CD4-positive, alpha-beta T cell treated with Interleukin-15 for 4 hours (primary cell): ENCODE data around the gene PDIA2.

Source experiments
- DNase-seq: peaks from one replicate; pipeline ENCODE4 v3.0.0-alpha.2; 2020; ENCODE audit warnings: low spot score

PDIA2 gene

DNA sequence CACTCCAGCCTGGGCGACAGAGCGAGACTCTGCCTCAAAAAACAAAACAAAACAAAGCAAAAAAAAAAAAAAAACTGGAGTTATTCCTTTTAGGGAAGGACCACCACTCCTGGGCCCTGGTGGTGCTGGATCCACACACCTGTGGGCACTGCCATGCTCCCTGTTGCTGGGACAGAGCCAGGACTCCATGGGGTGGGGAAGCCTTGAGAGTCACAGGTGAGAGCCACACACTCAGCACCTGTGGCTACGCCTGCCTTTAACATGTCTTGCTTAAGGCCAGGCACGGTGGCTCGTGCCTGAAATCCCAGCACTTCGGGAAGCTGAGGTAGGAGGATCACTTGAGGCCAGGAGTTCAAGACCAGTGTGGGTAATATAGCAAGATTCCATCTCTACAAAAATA lies 18.3 kb downstream of the PDIA2 start:
- no peak for DNase-seq

GRCh38 chr16:301950-302349 lies 19.0 kb downstream of the PDIA2 start:
- DNase-seq = no peak

DNA sequence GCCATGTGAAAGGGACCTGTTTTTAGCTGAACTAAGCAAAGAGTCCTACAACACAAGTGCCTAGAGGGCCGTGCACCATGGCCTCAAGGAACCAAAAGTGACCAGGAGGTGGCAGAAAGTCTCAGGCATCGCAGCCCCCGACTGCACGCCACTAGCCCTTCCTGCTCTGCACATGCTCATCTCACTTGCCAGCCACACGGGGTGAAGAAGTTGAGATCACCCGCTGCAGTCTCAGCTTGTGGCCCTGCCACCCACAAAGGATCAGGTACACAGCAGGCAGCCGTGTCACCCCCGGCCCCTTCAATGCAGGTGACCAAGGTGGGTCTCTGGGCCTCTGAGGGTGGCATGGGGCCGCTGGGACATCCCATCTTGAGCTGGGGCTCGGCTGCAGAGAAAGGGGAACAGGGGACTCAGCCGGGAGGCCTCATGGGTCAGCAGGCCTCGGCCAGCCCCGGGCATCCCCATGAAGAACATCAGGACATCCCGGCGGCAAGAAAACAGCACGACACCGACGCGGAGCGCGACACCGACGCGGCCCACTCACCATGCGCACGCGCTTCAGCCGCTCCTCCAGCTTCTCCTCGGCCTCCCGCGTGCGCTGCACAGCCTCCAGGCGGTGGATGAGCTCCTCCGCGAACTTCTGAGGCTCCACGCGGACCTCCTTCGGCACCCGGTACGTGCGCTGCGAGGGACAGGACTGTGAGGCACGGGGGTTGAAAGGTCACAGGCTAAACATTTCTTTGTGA lies 21.0 kb downstream of the PDIA2 start:
- no peak for DNase-seq

- DNase-seq = no peak
These were observed 23.1 kb downstream of the PDIA2 start for GRCh38 chr16:305916-306626.

GRCh38 chr16:306911-307370 lies 24.0 kb downstream of the PDIA2 start:
- DNase-seq = no peak

GRCh38 chr16:307691-308312 lies 24.8 kb downstream of the PDIA2 start:
- no peak for DNase-seq

DNA sequence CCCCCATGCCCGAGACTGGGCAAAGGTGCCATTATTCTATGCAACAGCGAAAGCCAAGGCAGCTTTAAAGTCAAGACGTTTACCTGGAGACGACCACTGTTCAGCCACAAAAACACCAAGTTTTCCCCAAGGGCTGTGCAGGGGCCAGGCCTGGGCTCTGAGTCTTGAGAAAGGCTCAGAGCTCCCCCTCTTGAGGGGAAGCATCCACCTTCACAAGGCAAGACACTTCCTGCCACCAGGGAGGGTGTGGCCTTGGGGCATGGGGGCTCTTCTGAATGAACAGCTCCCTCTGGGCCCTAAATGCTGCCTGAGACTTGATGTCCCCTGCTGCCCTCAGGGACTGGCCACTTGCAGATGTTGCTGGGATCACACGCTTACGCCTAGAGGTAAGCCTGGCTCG lies 26.5 kb downstream of the PDIA2 start:
- no peak for DNase-seq

- no peak for DNase-seq
These were observed 28.8 kb downstream of the PDIA2 start for GRCh38 chr16:311725-312124.

- no peak for DNase-seq
These were observed 31.4 kb downstream of the PDIA2 start for GRCh38 chr16:314351-314750.

- DNase-seq = no peak
These were observed 31.9 kb downstream of the PDIA2 start for GRCh38 chr16:314795-315299.

DNA sequence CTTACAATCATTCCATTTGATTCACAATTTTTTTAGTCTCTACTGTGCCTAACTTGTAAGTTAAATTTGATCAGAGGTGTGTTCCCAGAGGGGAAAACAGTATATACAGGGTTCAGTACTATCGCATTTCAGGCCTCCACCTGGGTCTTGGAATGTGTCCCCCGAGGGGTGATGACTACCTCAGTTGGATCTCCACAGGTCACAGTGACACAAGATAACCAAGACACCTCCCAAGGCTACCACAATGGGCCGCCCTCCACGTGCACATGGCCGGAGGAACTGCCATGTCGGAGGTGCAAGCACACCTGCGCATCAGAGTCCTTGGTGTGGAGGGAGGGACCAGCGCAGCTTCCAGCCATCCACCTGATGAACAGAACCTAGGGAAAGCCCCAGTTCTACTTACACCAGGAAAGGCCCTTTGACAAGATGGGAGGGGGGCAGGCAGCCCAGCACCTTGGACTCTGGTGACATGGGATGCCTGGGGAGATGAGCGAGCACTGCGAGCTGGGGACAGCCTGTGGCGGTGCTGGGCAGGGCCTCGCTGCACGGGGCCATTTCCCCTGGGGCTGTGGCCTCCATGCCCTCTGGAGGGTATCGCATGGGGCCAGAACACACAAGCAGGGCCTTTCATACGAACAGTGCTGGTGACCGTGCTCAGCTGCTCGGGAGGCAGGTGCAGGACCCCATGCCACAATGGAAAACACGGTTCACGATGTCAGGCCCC lies 33.9 kb downstream of the PDIA2 start:
- DNase-seq = no peak

GRCh38 chr16:317583-317982 lies 34.6 kb downstream of the PDIA2 start:
- DNase-seq = no peak

- DNase-seq = no peak
These were observed 35.7 kb downstream of the PDIA2 start for GRCh38 chr16:318628-319027.

- no peak for DNase-seq
These were observed 37.2 kb downstream of the PDIA2 start for GRCh38 chr16:320206-320605.

DNA sequence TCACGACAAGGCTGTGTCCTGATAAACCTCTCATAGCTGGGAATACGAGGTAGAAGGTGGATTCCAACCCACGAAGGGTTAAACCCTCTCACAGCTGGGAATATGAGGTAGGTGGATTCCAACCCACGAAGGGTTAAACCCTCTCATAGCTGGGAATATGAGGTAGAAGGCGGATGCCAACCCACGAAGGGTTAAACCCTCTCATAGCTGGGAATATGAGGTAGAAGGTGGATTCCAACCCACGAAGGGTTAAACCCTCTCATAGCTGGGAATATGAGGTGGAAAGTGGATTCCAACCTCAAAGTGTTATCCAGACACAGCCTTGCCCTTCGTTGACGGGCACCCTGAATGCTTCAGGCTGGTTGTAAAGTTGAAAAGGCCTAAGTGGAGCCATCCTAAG lies 38.6 kb downstream of the PDIA2 start:
- DNase-seq = no peak

GRCh38 chr16:322476-323143 lies 39.6 kb downstream of the PDIA2 start:
- DNase-seq = no peak

DNA sequence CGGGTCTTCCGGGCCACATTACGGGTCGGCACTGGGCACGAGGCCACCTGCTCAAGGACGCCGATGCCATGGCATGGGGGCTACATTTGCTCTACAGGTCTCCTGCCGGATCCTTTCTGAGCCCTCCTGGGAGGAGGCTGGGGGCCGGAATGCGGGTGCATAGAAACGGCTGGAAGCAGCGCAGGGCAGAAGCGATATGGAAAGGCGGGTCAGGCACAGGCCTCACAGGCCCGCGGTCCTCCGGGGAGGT lies 41.2 kb downstream of the PDIA2 start:
- DNase-seq = no peak

GRCh38 chr16:324451-325334 lies 41.7 kb downstream of the PDIA2 start:
- DNase-seq = peak; percentile 59

DNA sequence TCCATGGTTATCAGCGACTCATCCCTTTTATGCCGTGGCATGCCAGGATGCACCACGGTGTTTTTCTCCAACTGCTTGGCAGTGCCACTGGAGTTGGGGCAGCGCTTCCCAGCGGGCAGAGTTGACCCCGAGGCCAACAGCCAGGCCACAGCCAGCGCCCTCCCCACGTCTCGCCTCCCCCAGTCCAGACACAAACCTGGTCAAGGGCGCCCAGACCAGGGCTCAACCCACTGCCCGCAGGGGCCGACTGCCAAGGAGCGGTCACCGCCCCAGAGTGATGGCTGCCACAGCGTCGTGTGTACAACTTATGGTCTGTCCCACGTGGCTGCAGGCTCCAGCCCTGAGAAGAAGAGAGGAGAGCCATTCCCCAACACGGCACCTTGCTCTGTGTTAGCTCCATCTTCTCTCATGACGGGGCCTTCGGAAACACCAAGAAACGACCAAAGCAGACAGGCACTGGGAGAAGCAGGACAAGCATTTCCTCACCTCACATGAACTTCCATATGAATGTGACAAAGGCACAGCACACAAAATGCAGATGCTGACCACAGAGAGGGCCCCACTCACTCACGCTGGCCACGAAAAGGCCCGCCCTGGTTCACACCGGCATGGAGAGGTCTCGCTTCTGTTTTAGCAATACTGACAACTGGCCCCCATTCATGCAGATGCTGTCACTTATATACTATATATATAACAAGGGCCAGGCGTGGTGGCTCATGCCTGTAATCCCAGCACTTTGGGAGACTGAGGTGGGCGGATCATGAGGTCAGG lies 42.6 kb downstream of the PDIA2 start:
- no peak for DNase-seq

DNA sequence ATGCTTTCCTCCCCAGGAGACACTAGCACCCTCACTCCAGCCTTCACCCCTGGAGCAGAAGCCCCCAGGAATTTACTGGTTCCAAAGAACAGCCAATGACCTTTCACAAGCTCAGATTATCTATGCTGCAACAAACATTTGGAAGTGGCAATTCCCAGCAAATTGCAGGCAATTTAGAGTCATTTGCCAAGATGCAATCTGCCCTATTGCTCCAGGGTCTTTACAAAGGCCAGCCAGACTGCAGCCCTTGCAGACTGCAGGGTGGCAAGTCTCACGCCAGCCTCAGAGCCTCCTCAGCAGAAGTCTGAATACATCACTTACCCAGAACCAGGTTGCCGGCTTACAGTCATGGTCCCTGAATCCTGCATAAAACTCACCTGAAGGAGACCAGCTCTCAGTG lies 47.8 kb downstream of the PDIA2 start:
- no peak for DNase-seq
